ENCODE measurements around the gene USP3.

DNA sequence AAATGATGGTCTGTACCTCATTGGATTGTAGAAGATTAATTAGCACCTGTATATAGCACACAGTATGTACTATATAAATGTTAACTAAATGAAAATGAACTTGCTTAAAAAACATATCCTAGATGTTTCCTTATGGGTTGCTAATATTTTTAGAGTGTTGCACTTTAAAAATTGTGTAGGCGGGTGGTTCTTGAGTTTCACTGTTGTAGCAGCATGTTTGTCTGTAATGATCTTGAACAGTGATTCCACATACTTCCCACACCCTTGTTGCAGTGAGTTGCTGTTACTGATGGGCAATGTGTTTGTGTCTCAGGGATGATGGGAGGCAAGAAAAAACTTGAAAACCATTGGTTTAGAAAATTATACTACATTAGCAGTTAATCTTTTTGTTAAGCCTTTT is 22.0 kb downstream of the USP3 start:
- TF ChIP-seq EZH2 (IDR thresholded peaks at IDR 0.05; ENCODE audit: insufficient read depth, poor library complexity, severe bottlenecking) (no peak), EZH2phosphoT487 (IDR thresholded peaks at IDR 0.05; ENCODE audit: insufficient read depth, low read depth) (no peak)

Data from GM23248 (cell line).